ENCODE data around the gene ERBIN. TPM values are rescaled to one million over a fixed set of nuclear protein-coding genes. Genes with fewer than 3 reads are reported as not detected.

The ERBIN gene
- total and polyA plus RNA-seq, 2 of the 4 experiments (the other 2 are of a cell fraction): 25.8 to 70.1 TPM

- Histone ChIP-seq H3K9me1 (ENCODE audit: insufficient read depth, low read length) (no peaks in the 10 kb centered on the region), H4K8ac (ENCODE audit: low read depth in 2 of 2, low read length in 2 of 2) (no peak overlapping the region), H2BK120ac (ENCODE audit: low read depth, low read length) (no peak overlapping the region), H2BK15ac (ENCODE audit: low read depth, low read length) (no peak overlapping the region), H3K14ac (replicated peaks; ENCODE audit: low read depth, low read length) (no peak overlapping the region), H3K36me3 (ENCODE audit: control insufficient read depth, insufficient read depth, low read length) (no peaks in the 10 kb centered on the region), H2BK20ac (ENCODE audit: low read depth, low read length) (no peak overlapping the region), H4K5ac (ENCODE audit: low read depth, low read length) (no peak overlapping the region), H4K91ac (ENCODE audit: insufficient read depth, low read depth, low read length) (no peak overlapping the region), H3K4me3 (ENCODE audit: insufficient read depth, low read depth, low read length) (no peak overlapping the region), H3K18ac (ENCODE audit: low read depth, low read length) (no peak overlapping the region), H3K9ac (ENCODE audit: low read depth, low read length) (no peak overlapping the region), H3K79me1 (ENCODE audit: low read depth in 1 of 2, low read length in 2 of 2) (no peaks in the 10 kb centered on the region), H2AK9ac (replicated peaks; ENCODE audit: low read depth, low read length, poor library complexity) (no peak overlapping the region), H3K4ac (ENCODE audit: low read depth, low read length) (no peak overlapping the region), H2BK5ac (ENCODE audit: low read depth, low read length, poor library complexity, severe bottlenecking) (no peak overlapping the region), H2AFZ (replicated peaks; ENCODE audit: low read length, poor library complexity) (no peak overlapping the region), H3K27me3 (ENCODE audit: control insufficient read depth, insufficient read depth, low read length) (peaks cover 2% of the 10 kb centered on the region; the same call in 1 of the 2 replicates), H3K4me1 (ENCODE audit: control insufficient read depth, insufficient read depth, low read length) (no peaks in the 10 kb centered on the region), H3K56ac (ENCODE audit: extremely low read depth, insufficient read depth, low read length) (no peak overlapping the region), H3K9me3 (ENCODE audit: control insufficient read depth, insufficient read depth, low read length) (no peaks in the 10 kb centered on the region), H3K4me2 (ENCODE audit: low read depth, low read length) (no peak overlapping the region), H3K23ac (ENCODE audit: low read depth, low read length) (no peak overlapping the region), H2AK5ac (ENCODE audit: low read depth, low read length) (no peak overlapping the region), H4K20me1 (ENCODE audit: insufficient read depth, low read length) (no peaks in the 10 kb centered on the region), H3K27ac (ENCODE audit: insufficient read depth, low read length) (no peak overlapping the region)
- CTCF ChIA-PET: no interaction called here
- in situ Hi-C loops (cut with MboI; ENCODE audit: low sequenced_read_pairs): no loop called here
- no TSS peak for BruUV-seq (replicated peaks)
- POLR2A ChIA-PET (ENCODE audit: unreplicated experiment): no interaction called here
- no peak for TF ChIP-seq MXI1 (IDR thresholded peaks at IDR 0.05; ENCODE audit: borderline replicate concordance, low read depth, low read length)
- TF ChIP-seq USF2 (IDR thresholded peaks at IDR 0.05; ENCODE audit: low read depth, low read length): no peak
- TF ChIP-seq FOS (IDR thresholded peaks at IDR 0.05; ENCODE audit: low read depth, low read length): no peak
- TF ChIP-seq MAZ (IDR thresholded peaks at IDR 0.05; ENCODE audit: borderline replicate concordance, low read depth, low read length): no peak
- TF ChIP-seq POLR2A (IDR thresholded peaks at IDR 0.05; ENCODE audit: low read depth, low read length): no peak
- no peak for TF ChIP-seq CHD1 (IDR thresholded peaks at IDR 0.05; ENCODE audit: low read depth, low read length)
- TF ChIP-seq CTCF (conservative IDR thresholded peaks at IDR 0.05; ENCODE audit: low read depth, low read length): no peak
- no CpG with 5 or more reads among the region's 2 CpGs for WGBS, 2 experiments (ENCODE audit: extremely low coverage in 2 of 2, insufficient read length in 1 of 2)
- dilution Hi-C loops (cut with HindIII; ENCODE audit: low sequenced_read_pairs, unreplicated experiment): no loop called here
- intact Hi-C loops (cut with micrococcal nuclease): no loop called here
- ATAC-seq (ENCODE audit: low read depth) (no peak), DNase-seq (no peak)
These were observed 25.6 kb upstream of the ERBIN start for GRCh38 chr5:65900746-65901145.
